Measurements from ENCODE around the gene HJV.
A peak's percentile ranks its signal among the peaks of the same experiment; 100 is the strongest.

The HJV gene

DNA sequence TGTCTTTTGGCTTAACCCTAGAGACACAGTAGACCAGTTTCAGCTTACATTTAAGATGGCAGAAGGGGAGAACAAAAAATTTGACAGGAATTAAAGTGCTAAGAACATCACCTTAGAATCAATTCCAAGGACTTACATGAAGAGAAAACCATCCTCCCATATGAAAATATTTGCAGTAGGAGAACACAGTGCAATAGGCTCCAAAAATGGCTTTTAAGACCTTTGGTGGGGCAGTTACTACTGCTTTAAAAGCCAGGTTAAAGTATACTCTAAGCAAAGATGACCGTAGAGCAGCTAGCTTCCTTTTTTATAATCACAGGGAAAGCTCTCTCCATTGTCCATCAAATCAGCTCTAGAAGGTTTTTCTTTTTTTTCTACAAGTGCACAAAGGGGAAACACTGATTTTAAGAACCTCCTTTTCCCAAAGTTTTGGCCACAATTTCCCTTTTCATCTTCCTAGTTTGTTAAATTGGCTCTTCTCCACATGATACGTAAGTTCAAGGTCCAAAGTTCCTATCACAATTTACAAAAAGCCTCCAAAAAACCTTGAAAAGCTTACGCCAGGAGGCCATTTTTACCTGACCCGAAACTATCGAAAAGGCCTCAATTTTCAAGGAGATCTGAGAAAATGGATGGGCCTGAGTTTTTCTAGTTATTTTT is 28.4 kb downstream of the HJV start:
- no peak for DNase-seq (ENCODE audit: low spot score)

DNA sequence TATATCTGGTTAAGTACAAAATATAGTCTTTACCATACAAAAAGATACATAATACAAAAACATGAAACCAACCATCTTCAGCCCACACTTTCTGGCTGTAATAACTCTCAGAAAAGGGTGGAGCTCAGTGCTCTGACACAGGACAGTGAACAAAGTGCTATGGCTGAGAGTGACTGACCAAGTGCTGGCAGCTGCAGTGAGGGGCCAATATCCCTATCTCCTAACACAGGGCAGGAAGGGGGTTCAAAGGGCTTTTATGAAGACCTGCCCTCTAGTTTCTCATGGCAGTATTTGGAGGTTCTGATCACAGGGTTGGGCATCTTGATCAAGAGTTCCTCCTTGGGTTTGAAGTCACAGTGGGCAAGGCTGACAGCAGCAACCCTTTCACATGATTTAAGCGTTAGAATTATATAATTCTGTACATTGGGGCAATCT is 29.0 kb downstream of the HJV start:
- no peak for DNase-seq (ENCODE audit: low spot score)

DNA sequence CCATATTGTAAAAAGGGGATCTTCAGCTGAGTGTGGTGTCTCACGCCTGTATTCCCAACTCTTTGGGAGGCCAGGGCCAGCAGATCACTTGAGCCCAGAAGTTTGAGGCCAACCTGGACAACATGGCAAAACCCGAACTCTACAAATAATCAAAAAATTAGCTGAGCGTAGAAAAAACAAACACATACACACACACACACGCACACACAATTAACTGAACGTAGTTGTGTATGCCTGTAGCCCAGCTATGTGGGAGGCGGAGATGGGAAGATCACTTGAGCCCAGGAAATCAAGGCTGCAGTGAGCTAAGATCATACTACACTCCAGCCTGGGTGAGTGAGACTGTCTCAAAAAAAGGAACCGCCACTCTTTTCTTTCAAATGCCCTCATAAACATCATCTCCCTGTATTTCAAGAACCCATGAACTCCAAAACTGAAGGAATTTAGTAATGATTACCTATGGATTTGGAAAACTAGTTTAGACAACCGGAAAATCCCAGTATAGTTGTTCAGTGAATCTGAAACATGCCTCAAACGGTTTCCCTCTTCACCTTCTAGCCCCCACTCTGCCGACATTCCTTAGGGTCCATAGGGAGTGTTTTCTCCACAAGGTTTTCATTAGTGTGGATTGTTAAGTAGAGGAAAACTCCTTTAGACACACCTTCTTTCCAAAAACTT is 29.7 kb downstream of the HJV start:
- DNase-seq (ENCODE audit: low spot score): no peak

- DNase-seq (ENCODE audit: low spot score): no peak
Measured at GRCh38 chr1:145990249-145990855, 31.2 kb downstream of the HJV start.

GRCh38 chr1:145988773-145989172 is 32.8 kb downstream of the HJV start:
- no peak for DNase-seq (ENCODE audit: low spot score)

DNA sequence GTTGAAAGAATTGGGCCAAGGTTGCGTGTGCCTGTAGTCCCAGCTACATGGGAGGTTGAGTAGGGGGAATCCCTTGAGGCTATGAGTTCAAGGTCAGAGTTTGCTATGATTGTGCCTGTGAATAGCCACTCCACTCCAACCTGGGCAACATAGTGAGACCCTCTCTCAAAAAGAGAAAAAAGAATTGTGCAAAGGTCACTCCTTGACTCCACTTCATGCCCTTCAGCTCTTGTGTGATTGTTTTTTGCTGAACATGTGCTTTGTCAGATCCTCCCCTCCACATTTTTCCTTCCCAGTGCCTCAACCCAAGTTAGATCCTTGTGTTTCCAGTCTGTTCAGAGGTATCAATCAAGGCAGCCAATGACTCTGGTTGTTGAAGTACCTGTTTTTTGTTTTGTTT is 33.6 kb downstream of the HJV start:
- DNase-seq (ENCODE audit: low spot score): no peak

DNA sequence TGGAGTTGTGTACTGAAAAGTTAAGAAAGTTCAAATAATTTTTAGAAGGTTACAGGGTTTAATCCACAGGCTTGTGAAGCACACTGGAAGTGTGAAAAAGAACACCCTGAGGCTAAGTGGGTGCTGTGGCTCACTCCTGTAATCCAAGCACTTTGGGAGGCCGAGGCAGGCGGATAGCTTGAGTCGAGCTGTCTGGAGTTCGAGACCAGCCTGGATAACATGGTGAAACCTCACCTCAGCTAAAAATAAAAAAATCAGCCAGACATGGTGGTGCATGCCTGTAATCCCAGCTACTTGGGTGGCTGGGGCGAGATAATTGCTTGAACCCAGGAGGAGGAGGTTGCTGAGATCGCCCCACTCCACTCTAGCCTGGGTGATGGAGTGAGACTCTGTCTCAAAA is 35.0 kb downstream of the HJV start:
- no peak for DNase-seq (ENCODE audit: low spot score)

DNA sequence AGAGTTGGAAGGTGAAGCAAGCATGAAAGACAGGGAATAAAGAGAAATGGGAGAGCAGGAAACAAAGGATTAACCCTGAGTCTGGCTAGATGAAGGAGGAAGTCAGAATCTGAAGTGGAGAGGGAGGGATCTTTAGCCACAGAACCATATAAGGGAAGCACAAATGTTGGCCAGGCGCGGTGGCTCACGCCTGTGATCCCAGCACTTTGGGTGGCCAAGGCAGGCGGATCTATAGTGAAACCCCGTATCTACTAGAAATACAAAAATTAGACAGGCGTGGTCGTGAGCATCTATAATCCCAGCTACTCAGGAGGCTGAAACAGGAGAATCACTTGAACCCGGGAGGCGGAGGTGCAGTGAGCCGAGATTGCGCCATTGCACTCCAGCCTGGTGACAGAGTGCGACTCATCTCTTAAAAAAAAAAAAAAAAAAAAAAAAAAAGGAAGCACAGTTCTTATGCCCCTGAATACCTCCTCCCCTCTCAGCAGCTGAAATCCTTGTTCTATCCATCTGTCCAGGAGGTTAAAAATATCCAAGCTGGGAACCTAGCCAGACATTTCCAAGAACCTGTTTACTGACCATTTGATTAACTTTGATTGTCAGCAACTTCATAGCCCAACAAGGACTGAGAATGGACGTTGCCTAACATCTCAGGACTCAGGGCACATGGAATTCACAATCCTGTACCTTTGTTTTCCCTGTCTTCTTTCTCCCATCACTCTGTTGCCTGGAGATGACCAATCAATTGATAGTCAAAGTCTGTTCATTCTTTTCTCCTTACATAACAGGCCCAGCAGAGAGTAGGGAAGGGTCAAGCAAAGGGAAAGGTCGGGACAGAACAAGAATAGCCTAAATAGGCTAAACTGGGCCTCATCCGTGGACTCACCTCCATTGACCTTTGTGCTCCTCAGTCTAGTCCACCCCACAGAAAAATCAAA is 35.8 kb downstream of the HJV start:
- no peak for DNase-seq (ENCODE audit: low spot score)

DNA sequence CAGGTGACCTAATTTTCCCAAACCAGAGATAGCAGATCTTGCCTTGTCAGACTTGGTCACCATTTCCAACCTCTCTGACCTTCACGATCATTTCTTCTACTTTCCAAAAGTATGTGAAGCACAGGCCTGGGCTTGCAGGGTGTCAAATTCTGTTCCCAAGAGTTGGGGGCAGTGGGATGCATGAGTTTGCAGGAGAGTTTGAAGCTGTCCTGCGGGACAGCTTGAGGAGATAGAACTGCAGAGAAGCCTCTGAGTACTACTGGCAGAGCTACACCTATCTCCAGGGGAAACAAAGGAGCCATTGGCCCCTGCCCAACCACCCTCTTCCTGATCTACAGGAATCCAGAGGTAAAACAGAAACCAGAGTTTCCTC is 36.4 kb downstream of the HJV start:
- no peak for DNase-seq (ENCODE audit: low spot score)

- DNase-seq (ENCODE audit: low spot score): no peak
Measured at GRCh38 chr1:145983960-145984830, 37.3 kb downstream of the HJV start.

DNA sequence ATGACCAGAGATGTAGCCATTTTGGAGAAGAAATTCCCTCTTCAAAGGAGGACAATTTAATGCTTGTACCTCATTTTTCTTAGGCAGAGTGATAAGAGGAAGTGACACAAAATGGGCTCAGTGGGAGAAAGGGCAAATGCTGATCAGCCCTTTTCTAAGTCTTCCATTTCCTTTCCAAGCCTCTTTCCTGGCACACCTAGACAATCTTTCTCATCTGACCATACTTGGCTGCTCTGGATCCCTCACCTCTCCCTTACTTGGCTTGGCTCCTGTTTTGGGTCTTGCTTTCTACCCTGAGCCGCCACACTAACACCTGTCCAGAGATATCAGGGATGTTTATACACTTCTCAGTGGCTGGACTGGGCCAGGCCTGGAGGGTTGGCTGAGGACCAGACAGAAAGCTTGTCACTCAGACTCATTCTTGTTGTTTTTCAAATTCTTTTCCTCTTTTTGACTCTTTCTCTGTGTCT is 38.3 kb downstream of the HJV start:
- no peak for DNase-seq (ENCODE audit: low spot score)

- DNase-seq (ENCODE audit: low spot score): no peak
Measured at GRCh38 chr1:145982010-145982723, 39.4 kb downstream of the HJV start.

DNA sequence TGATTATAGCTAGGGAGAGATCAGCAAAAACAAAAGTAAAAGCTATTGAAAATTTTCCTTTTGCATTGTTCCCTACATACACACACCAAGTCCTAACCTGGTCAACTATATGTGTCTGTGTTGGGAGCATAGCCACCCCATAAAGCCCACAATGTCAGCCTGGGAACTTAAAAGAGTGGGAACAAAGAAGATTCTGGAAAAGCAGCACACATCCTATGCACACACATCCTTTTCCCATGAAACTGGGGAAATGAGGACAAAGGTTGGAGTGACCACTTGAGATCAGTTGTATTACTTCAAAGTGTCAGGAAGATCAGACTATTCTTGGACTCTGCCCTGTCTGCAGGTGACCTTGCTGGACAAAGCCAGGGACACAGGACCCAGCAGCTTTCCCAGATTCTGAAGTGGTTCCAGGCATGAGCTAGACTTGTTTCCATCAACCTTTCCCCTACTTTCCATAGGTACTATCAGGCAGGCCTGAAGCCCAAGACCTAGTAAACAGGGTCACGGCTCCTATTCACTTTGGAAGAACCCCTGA is 41.0 kb downstream of the HJV start:
- no peak for DNase-seq (ENCODE audit: low spot score)

- no peak for DNase-seq (ENCODE audit: low spot score)
Measured at GRCh38 chr1:145979746-145980456, 41.6 kb downstream of the HJV start.

DNA sequence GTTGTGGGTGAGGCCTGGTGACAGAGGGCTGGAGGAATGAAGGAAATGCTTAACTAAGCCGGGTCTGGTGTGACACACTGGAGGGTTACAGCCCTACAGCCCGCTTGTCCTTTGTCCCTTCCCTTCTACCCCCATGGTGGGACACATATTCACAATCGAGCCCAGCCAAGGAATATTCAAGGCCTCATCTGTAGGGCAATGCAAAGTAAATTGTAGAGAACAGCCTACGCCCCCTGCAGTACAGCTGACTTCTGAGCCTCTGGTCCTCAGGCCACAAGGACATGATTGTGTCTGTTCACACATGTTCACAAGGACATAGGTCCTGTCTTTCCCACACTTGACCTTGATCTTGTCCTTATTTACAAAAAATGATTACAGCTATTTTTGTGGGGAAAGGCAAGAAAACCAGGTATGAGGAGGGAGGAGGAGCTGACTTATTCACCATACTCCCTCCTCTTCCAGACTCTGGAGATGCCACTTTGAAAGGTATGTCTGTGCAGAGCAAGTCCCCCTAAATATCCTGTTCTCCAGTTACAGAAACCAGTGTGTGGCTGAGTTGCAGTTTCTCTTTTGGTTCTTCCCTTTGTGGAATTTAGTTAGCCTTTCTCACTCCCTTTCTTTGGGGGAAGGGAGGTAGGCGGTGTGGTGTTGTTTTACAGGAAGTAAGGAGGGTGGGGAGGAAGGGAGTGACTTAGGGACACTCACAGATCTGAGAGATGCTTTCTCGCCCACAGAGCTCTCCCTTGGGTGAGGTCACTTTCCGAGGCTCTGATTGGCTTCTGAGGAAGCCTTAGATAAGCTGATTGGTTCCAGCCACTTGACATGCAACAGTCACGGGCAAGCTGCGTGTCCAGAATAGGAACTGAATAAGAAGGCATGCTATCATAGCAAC is 42.4 kb downstream of the HJV start:
- peak; percentile 83 for DNase-seq (ENCODE audit: low spot score)

DNA sequence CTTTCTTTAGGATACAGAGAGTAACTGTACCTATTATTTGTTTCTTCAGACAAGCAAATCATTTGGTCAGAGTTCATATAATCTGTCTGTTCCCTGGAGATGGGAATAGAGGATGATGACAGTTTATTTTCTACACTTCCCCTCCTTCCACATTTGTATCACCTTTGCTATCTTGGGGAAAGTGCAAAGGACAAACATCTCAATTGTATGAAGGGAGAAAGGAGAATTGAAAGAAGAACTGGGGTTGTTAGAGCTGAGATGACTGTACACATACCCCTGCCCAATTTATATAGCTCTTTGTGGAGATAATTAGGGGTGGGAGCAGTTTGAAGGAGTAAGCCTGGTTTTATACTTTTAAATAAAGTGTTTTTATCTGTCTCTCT is 43.1 kb downstream of the HJV start:
- no peak for DNase-seq (ENCODE audit: low spot score)

DNA sequence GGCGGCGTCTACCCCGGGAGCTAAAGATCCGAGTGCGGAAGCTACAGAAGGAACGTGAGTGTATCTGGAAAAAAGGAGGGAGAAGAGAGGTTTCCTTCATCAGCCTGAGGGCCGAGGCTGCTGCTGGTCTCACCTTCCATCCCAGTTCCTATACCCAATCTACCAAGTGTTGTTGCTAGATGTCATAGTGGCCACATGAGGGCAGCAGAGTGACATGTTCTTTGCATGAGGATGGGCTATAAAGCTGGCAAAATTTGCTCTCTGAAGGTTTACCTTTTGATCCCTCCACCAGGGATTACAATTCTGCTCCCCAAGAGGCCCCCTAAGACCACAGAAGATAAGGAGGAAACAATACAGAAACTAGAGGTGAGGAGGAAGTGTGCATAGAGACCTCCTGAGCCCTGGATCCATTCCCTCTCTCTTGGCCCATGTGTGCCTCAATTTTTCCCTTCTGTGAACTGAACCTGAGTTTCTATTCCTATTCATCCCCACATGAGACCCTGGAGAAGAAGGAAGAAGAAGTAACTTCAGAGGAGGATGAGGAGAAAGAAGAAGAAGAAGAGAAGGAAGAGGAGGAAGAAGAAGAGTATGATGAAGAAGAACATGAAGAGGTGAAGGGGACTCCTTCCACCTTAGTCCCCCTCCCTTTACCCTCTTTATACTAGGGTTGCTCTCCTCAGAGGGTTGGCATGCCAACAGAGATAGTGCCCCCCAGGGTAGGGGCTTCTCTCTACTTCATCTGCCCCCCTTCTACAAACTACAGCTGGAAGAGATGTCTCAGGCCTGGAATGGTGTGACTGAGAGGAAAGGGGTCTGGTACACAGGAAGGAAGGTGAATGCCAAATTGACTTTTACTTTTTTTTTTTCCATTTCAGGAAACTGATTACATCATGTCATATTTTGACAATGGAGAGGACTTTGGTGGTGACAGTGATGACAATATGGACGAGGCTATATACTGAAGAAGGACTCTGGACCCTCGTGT is 43.8 kb downstream of the HJV start:
- DNase-seq (ENCODE audit: low spot score): peak; percentile 71

- DNase-seq (ENCODE audit: low spot score): no peak
Measured at GRCh38 chr1:145977016-145977415, 44.5 kb downstream of the HJV start.
